ENCODE measurements around the gene BEAN1.

BEAN1 gene

DNA sequence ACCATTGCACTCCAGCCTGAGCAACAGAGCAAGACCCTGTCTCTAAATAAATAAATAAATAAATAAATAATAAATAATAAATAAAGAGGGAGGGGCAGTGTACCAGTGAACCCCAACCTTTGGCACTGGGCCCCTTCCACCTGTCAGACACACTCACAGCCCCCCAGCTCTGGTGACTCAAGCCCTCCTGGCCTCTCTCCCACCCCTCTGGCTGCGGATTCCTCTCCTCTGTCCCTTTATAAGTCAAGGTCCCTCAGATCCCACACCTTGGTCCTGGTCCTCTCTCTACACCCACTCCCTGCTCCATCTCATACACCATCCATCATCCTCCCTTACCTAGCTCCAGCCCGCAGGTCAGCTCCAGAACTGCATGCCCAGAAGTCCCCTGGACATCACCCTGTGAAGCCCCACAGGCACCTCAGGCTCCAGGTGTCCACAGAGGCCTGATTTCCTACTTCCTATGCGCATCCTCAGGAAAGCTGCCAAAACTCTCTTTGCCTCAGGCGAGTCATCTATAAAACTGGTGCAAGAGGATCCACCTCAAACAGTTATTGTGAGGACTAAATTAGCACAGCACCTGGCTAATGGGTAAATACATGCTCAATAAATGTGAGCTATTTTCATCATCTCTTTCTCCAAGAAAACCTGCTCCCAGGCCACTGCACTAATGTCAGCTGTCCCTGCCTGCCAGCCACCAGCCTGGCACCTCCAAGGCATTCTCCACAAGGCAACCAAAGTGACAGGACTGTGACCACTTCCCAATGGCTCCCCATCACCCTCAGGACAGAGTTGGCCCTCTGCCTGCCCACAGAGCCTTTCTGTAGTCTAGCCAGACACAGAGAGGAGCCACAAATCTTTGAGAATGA, 46.8 kb downstream of the BEAN1 start:
- FAIRE-seq, result no peak

DNA sequence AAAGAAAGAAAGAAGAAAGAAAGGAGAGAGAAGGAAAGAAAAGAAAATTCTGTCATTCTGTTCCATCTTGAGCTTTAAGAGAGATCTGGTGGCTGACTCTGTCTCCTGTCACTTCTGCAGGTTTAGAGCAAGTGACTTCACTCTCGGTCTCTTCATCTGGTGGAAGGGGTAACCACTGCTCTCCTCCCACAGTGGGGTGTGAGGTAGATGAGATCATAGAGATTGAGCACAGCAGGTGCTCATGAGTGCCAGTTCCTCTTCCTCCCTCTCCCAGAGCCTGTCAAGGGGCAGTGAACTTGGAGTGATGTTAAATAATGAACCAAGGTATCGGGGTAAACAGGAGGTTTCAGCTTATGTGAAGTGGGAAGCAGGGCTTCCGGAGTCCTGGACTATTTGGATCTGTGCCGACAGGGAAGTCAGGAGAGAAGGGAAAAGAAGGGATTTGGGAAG, 47.7 kb downstream of the BEAN1 start:
- FAIRE-seq, result no peak

- FAIRE-seq, result no peak
Observed at GRCh38 chr16:66475232-66475631, 48.1 kb downstream of the BEAN1 start.

- FAIRE-seq, result no peak
Observed at GRCh38 chr16:66476328-66477027, 49.4 kb downstream of the BEAN1 start.

DNA sequence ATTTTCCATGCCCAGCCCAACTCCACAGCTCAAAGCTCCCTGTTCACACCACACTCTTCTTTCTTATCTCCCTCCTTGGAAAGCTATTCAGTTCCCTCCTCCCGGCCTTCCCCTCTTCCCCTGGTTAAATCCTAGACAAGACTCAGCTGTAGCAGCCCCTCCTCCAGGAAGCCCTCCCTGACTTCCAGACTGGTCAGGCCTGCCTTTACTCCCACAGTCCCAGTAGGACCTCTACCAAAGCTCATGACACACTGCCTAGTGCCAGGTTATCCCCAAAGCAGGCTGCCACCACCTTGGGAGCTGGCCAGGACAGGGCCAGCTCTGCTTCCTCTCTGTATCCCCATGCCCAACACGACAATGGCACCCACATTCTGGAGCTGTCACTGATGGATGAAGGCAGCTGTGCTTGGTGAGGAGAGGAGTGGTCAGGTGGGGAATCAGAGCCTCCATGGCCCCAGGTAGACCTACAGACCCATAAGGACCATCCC, 50.0 kb downstream of the BEAN1 start:
- no peak for FAIRE-seq

GRCh38 chr16:66478733-66479511, 51.8 kb downstream of the BEAN1 start:
- no peak for FAIRE-seq

DNA sequence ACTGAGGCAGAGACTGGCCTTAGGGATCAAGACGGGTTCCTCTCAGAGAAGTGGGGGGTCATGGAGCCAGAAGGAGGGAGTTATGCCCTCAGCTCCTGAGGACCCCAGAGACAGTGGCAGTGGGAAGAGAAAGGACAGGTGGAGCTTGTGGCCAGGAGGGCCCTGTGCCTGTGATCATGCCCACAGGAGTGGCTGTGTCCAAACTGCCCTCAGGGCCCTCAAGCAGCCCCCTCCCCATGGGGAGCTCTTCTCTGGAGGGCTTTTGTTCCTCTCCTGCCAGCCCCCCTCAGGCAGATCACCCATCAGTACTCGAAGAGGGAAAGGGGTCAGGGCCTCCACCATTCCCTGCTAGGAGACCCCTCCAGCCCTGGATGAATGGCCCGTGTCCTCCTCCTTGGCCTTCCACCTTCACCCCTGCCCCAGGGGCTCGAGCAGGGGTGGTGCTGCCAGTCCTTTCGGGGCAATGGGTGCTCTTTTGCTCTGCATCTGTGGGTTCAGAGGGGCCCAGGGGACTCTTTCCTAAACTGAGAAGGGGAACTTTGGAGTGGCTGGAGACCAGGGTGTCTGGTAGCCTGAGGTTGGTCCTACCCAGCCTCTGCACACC, 52.7 kb downstream of the BEAN1 start:
- no peak for FAIRE-seq

DNA sequence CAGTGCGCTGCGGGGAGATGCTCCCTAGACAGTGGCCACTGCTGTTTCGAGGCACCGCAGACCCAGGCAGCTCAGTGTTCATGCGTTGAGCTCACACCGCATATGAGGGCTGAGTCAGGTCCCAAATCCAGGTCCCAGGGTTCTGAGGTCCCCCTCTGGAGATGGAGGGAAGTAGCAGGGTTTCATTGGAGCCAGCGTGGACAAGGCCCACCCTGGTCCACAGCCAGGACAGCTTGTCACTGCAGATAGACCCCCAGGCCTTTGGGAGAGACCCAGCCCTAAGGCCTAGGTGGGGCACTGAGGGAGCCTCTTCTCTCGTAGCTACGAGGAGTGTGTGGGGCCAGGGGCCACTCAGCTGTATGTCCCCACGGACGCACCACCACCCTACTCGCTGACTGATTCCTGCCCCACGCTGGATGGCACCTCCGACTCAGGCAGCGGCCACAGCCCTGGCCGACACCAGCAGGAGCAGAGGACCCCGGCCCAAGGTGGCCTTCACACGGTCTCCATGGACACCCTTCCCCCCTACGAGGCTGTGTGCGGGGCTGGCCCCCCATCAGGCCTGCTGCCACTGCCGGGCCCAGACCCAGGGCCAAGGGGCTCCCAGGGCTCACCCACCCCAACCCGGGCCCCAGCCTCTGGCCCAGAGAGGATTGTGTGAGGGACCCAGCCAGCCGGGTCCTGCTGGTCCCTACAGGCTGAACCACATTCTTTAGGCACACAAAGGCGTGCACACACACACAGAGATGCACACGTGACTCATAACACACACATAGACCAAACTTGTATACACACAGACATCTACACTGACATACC, 53.4 kb downstream of the BEAN1 start:
- no peak for FAIRE-seq

GRCh38 chr16:66481081-66481942, 54.2 kb downstream of the BEAN1 start:
- FAIRE-seq, result no peak

- FAIRE-seq, result no peak
Observed at GRCh38 chr16:66481943-66482390, 54.9 kb downstream of the BEAN1 start.

DNA sequence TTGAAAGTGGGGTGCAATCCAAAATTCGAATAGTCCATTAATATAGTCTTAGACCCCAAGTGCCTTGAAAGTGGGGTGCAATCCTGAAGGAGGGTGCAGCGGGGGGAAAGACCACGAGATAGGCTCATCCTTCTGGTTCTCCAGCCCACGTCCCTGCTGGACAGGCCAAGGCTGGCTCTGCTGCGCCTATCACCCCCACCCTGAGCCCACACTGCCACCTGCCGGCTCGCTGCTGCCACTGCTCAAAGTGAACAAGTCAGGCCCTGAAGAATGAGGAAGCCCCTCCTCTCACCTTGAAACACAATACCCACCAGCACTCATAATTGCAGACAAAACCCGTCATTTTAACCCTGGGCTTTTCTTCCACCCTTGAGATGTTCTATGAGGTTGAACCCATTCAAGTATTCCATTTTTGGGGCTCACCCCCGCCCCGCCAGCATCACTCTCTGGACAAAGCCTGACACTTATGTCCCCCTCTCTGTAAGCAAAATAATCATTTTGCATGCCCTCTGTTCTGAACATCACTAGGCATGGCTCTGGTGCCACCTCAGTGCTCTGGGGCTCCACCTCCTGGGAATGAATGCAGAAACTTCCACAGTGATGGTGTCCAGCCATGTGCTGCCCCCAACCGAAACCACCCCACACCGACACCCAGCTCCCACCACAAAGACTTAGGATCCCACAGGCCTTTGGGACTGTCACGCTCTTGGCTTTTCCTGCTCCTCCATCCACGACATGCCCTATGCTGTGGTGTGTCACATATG, 56.8 kb downstream of the BEAN1 start:
- FAIRE-seq, result no peak

DNA sequence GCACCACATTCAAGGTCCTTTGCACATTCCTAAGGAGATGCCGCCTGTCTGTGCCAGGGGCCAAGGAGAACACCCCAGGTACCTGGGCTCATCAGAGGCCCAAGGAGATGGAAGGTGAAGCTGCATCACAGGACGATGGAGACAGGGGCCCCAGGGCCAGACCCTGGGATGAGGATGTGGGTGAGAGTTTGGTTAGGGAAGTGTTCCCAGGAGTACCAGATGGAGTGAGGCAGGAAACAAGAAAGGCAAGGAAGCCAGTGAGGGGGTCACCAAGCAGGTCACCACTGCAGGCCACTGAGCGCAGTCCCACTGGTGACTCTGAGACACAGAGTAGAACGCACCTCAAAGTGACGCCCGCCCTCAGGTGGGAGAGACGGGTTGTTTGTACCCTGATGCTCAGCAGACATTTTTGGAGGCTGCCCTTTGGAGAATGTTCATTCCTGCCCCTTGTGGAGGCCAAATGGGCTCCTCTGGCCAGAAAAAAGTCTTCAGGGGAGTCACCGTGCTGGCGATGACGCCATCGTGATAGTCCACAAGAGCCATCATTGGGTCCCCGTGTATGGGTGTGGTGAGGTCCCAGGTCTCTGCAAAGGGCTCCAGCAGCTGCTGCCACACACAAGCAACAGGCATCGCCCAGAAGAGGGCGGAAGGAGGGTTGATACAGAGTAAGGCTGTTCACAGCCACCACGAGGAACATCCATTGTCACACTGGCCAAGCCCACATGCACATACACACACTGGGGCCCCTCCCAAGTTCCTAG, 57.5 kb downstream of the BEAN1 start:
- no peak for FAIRE-seq

- FAIRE-seq, result no peak
Observed at GRCh38 chr16:66485376-66485775, 58.3 kb downstream of the BEAN1 start.

DNA sequence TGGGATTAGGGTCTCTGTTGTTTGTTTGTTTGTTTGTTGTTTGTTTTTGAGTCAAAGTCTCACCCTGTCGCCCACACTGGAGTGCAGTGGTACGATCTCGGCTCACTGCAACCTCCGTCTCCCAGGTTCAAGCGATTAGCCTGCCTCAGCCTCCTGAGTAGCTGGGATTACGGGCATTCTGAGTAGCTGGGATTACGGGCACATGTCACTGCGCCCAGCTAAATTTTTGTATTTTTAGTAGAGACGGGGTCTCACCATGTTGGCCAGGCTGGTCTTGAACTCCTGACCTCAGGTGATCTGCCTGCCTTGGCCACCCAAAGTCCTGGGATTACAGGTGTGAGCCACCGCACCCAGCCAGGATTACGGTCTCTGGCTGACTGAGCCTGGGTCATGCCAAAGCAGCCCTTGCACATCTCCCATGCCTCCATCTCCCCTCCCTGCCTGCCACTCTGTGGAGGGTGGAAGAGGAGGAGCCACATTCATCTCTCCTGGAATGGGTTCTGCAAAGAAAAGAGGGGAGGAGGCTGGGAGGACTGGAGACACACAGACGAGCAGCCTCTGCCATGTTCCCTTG, 59.2 kb downstream of the BEAN1 start:
- no peak for FAIRE-seq

DNA sequence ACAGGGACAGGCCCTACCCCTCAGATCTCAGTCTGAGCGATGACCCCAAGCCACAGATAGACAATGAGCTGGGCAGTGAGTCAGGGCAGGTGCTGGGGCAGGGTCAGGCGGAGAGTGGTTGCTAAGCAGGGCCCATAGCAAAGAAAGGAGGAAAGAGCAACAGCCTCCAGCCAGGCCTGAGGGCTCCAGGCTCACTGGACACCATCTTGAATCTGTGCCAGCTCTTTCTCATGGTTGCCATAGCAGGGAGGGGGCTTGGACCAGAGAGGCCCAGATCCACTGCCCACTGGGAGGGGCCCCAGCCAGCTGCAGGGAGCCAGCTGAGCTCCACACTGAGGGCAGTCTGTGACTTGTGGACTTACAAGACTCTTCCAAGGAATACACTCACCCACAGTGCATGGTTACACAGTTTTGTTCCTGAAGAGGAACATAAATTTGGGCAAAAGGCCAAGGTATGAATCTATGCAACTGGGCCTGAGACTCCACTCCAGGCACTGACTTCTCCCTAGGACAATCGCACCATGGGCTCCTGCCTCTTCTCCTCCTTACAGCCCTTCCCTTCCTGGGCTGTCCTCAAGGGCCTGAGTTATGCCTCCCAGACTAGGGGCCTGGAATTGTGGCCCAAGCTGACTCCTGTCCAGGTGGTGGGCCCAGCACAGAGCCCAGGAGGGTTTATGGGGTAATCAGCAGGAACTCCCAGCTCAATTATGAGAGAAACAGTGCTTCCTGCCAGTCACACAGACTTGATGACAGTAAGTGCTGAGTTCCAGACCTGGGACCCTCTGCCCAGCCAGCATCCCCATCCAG, 59.9 kb downstream of the BEAN1 start:
- FAIRE-seq, result no peak

- no peak for FAIRE-seq
Observed at GRCh38 chr16:66487580-66488275, 60.6 kb downstream of the BEAN1 start.

GRCh38 chr16:66488505-66488904, 61.4 kb downstream of the BEAN1 start:
- FAIRE-seq, result no peak
